Esophagus muscularis mucosa (tissue), 4 donors: ENCODE data around the gene CAPG. TPM values are rescaled to one million over a fixed set of nuclear protein-coding genes. Genes with fewer than 3 reads are reported as not detected.

ENCODE experiments used
- DNase-seq: peaks from one replicate; pipeline ENCODE4 v3.0.0-alpha.2; 2017; ENCODE audit errors: extremely low spot score
- H3K27ac ChIP-seq, 4 donors: fragments of 200-600 bp; sonication (generic); replicated peaks in 1 of 4; 1 replicate in 3 of 4; 2 replicates in 1 of 4; pipeline ENCODE4 v1.5.1; 2016 to 2019; ENCODE audit warnings: mild to moderate bottlenecking in 1 of 4
- H3K27me3 ChIP-seq, 4 donors: fragments of 200-600 bp; sonication (generic); one replicate each; pipeline versions ENCODE4 v1.5.1 to v1.6.0; 2016 to 2019
- H3K36me3 ChIP-seq, 4 donors: fragments of 200-600 bp; sonication (generic); one replicate each; pipeline ENCODE4 v1.5.1; 2016 to 2019
- H3K4me1 ChIP-seq, 4 donors: fragments of 200-600 bp; sonication (generic); one replicate each; pipeline ENCODE4 v1.5.1; 2016 to 2019
- H3K4me3 ChIP-seq, 4 donors: fragments of 200-600 bp; sonication (generic); 1 replicate in 2 of 4; 2 replicates in 2 of 4; pipeline ENCODE4 v1.5.1; 2016 to 2019; ENCODE audit warnings: mild to moderate bottlenecking in 4 of 4, moderate library complexity in 1 of 4
- H3K9me3 ChIP-seq, 4 donors: fragments of 200-600 bp; sonication (generic); 1 replicate in 3 of 4; 2 replicates in 1 of 4; pipeline ENCODE4 v1.5.1; 2016 to 2019
- CTCF ChIP-seq, 3 experiments: fragments of 200-600 bp in 2 of 3; fragments of 450-650 bp in 1 of 3; sonication (generic) in 2 of 3; IDR thresholded peaks; one replicate each; pipeline ENCODE4 v1.5.1; 2017 to 2019; ENCODE audit warnings: antibody characterized with exemption in 3 of 3, mild to moderate bottlenecking in 2 of 3, moderate library complexity in 1 of 3
- EP300 ChIP-seq: sonication (generic); formaldehyde crosslinking; IDR thresholded peaks from one replicate; pipeline ENCODE4 v1.6.1; 2017; ENCODE audit warnings: antibody characterized with exemption
- POLR2A ChIP-seq: fragments of 450-650 bp; IDR thresholded peaks from one replicate; pipeline ENCODE4 v1.6.1; 2017; ENCODE audit warnings: antibody characterized with exemption, moderate library complexity, mild to moderate bottlenecking, low read depth
- POLR2AphosphoS5 ChIP-seq, 2 donors: sonication (generic); formaldehyde crosslinking; IDR thresholded peaks; one replicate each; pipeline ENCODE4 v1.6.1; 2017; ENCODE audit warnings: antibody characterized with exemption in 2 of 2
- WGBS: methylation state at CpG from one replicate; pipeline ENCODE4 v1.1.5; 2018; 5-methylcytosine and 5-hydroxymethylcytosine counted together
- intact Hi-C: fragments of 100-400 bp; cut with DNase I; formaldehyde crosslinking; loops from one replicate; pipeline ENCODE4 v1.15.1; 2023
- total RNA-seq, 4 donors: library from RNA; depleted of rRNA; stranded (reverse); fragments of >200 nt; gene quantifications; one replicate each; pipeline versions ENCODE4 v1.1.0 to v1.2.1, GENCODE V29; 2016

CAPG gene
- total RNA-seq, 4 donors from 2014 or later = 22.8 to 73.6 (median 30.8) TPM

- Histone ChIP-seq H3K4me3 (no peak overlapping the region), H3K9me3 (no peaks in the 10 kb centered on the region), H3K36me3 (peaks cover 9 to 44% (median 29%) of the 10 kb centered on the region in 4 donors), H3K4me1 (peaks cover 0 to 26% (median 21%) of the 10 kb centered on the region in 4 donors), H3K27ac (no peak overlapping the region), H3K27me3 (no peaks in the 10 kb centered on the region)
- intact Hi-C loops = no loop called here
- no peak for TF ChIP-seq POLR2A
- no peak for TF ChIP-seq POLR2AphosphoS5 (IDR thresholded peaks at IDR 0.05)
- TF ChIP-seq EP300 = no peak
- no peak for TF ChIP-seq CTCF (IDR thresholded peaks at IDR 0.05)
- no peak for DNase-seq
- WGBS = 75% methylated on average over 1 of the region's 4 CpGs
These were observed 15.9 kb downstream of the CAPG start for GRCh38 chr2:85394261-85394681.

GRCh38 chr2:85393836-85394235 is 16.3 kb downstream of the CAPG start:
- Histone ChIP-seq H3K9me3 (no peaks in the 10 kb centered on the region), H3K27me3 (no peaks in the 10 kb centered on the region), H3K4me1 (peaks cover 0 to 26% (median 21%) of the 10 kb centered on the region in 4 donors), H3K4me3 (no peak overlapping the region), H3K27ac (no peak overlapping the region), H3K36me3 (peaks cover 9 to 44% (median 33%) of the 10 kb centered on the region in 4 donors)
- TF ChIP-seq POLR2AphosphoS5 (IDR thresholded peaks at IDR 0.05) (no peak), EP300 (no peak), CTCF (IDR thresholded peaks at IDR 0.05) (no peak), POLR2A (no peak)
- intact Hi-C loops = no loop called here
- WGBS = 88% methylated on average over 4 of the region's 4 CpGs
- DNase-seq = no peak

GRCh38 chr2:85390941-85391669 is 19.1 kb downstream of the CAPG start:
- no peaks in the 10 kb centered on the region for H3K27me3 ChIP-seq
- H3K9me3 ChIP-seq = no peaks in the 10 kb centered on the region
- peaks cover 18 to 65% (median 58%) of the 10 kb centered on the region in 4 donors for H3K36me3 ChIP-seq
- H3K4me1 ChIP-seq = peaks cover 0 to 13% (median 6%) of the 10 kb centered on the region in 4 donors
- WGBS = 70% methylated on average over 6 of the region's 11 CpGs
- intact Hi-C loops = no loop called here
- H3K27ac ChIP-seq = no peak overlapping the region
- TF ChIP-seq CTCF (IDR thresholded peaks at IDR 0.05) (peak; percentile 51 to 63 (median 57)), POLR2AphosphoS5 (IDR thresholded peaks at IDR 0.05) (no peak)
- no peak overlapping the region for H3K4me3 ChIP-seq
- DNase-seq = no peak

- intact Hi-C loops = no loop called here
These were observed 21.2 kb downstream of the CAPG start for GRCh38 chr2:85388878-85389538.

More at GRCh38 chr2:85388878-85389538, 21.2 kb downstream of the CAPG start:
- Histone ChIP-seq H3K27ac (no peak overlapping the region), H3K4me1 (peaks cover 0 to 3% (median 0%) of the 10 kb centered on the region in 4 donors), H3K4me3 (no peak overlapping the region), H3K9me3 (no peaks in the 10 kb centered on the region), H3K36me3 (peaks cover 21 to 82% (median 77%) of the 10 kb centered on the region in 4 donors), H3K27me3 (no peaks in the 10 kb centered on the region)
- DNase-seq = no peak
- TF ChIP-seq EP300 = no peak
- TF ChIP-seq CTCF (IDR thresholded peaks at IDR 0.05) = no peak
- TF ChIP-seq POLR2AphosphoS5 (IDR thresholded peaks at IDR 0.05) = no peak
- TF ChIP-seq POLR2A = no peak
- WGBS = 91% methylated on average over 9 of the region's 9 CpGs
